HG02938 (cell line): ENCODE data around the gene FUBP3.
"Not testable (repeated sequence)": the region's sequence is repeated elsewhere in the genome, so short reads cannot be mapped to it uniquely, and the experiment has no call there.

Experiments used
- ATAC-seq: cut with Tn5 transposase; IDR thresholded peaks from one replicate; pipeline ENCODE4 v1.9.1; 2021; ENCODE audit warnings: mild to moderate bottlenecking, moderate library complexity; ENCODE audit not compliant: unreplicated experiment

Gene FUBP3

DNA sequence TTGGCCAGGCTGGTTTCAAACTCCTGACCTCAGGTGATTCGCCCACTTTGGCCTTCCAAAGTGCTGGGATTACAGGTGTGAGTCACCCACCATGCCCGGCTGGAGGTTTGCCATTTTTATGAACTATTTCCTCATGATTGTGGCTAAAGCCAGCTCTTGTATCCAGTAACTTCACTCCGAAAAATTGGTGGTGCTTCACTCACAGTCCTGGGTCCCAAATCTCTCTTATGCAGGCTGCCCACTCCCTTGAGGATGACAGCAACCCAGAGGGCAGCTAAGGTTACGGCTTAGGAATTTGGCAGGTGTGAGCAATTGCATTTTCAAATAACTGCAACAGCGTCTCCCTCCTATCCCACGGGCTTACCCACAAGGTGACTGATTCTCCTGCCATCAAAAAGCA lies 23.4 kb upstream of the FUBP3 start:
- no peak for ATAC-seq

DNA sequence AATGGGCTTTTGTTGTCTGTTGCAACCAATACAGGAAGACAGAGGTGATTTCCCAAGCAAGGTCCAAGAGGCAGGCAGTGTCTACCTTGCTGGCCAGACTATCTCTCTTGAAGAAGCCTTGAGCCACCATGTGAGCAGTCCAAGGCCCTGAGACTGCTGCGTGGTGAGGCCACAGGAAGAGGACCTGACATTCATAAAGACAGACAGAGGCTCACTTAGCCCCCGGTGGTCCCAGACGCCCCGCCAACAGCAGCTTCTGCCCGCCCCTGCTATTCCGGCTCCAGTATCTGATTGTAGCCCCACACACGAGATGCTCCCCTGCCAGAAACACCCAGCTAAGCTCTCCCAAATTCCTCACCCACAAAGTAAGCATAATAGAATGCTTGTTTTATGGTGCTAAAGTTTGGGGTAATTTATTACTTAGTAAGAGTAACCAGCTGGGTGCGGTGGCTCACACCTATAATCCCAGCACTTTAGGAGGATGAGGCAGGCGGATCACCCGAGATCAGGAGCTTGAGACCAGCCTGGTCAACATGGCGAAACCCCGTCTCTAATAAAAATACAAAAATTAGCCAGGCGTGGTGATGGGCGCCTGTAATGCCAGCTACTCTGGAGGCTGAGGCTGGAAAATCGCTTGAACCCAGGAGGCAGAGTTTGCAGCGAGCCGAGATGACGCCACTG lies 22.8 kb upstream of the FUBP3 start:
- no peak for ATAC-seq

DNA sequence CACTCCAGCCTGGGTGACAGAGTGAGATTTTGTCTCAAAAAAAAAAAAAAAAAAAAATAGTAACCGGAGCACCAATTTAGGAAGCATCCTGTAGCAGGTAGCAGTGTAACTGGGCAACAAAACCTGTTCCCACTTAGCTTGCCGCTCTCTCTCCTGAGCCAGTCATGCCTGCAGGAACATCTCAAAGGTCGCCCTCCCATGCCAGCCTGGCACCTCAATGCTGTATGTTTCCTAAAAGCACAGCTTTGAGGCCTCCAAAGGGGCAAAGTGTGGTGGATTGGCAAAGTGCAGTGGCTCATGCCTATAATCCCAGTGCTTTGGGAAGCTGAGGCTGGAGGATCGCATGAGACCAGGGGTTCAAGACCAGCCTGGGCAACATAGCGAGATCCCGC lies 22.3 kb upstream of the FUBP3 start:
- ATAC-seq: no peak

DNA sequence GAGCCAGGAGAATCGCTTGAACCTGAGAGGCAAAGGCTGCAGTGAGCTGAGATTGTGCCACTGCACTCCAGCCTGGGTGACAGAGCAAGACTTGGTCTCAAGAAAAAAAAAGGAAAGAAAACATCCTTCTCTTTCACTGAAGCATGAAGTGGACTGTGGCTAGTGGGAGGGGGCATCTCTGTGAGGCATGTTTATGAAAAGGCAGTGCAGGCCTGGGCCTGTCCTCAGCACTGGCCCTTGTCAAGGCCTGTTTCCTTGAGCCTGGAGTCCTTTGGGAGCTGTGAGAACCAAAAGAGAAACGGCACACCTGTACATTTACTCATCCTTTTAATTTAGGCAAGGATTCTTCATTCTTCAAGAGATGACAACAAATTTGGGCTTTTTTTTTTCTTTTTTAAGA lies 18.3 kb upstream of the FUBP3 start:
- no peak for ATAC-seq

DNA sequence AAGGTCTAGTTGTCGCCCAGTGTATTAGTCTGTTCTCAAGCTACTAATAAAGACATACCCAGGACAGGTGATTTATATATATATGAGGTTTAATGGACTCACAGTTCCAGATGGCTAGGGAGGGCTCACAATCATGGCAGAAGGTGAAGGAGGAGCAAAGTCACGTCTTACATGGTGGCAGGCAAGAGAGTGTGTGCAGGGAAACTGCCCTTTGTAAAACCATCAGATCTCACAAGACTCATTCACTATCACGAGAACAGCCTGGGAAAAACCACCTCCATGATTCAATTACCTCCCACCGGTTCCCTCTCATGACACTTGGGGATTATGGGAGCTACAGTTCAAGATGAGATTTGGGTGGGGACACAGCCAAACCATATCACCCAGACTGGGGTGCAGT lies 16.9 kb upstream of the FUBP3 start:
- not testable (repeated sequence) for ATAC-seq

DNA sequence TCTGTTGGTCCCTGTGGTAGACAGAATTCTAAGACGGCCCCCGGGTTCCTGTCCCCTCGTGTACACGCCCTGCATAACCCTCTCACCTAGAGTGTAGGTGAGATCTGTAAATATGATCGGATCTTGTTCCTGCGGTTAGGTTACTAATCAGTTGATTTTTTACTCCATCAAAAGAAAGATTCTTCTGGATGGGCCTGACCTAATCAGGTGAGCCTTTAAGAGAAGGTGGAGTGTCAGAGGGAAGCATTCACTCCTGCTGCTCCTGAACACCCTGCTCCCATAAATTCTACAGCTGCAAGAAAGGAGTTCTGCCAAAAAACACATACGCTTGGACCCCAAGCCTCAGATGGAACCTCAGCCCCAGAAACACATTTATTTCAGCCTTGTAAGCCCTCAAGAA lies 15.6 kb upstream of the FUBP3 start:
- ATAC-seq: no peak

DNA sequence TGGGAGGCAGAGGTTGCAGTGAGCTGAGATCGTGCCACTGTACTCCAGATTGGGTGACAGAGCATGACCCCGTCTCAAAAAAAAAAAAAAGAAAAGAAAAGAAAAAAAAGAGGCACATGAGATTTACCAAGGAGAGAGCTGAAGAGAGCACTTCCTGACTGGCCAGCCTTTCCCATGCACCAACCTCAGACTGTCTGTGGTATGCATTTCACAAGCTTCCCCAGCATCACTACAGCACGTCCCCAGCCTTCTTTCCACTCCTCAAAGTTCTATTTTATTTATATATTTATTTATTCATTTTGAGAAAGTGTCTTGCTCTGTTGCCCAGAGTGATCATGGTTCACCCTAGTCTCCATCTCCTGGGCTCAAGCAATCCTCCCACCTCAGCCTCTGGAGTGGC lies 13.6 kb upstream of the FUBP3 start:
- ATAC-seq: no peak

DNA sequence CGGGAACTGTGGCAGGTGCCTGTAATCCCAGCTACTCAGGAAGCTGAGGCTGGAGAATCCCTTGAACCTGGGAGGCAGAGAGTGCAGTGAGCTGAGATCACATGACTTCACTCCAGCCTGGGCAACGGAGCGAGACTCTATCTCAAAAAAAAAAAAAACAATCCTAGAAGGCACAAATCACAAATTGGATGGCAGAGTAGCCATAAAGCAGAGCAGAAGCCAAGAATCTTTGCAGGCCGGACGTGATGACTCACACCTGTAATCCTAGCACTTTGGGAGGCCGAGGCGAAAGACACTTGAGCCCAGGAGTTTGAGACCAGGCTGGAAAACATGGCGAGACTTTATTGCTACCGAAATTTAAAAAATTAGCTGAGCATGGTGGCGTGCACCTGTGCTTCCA lies 9.2 kb upstream of the FUBP3 start:
- ATAC-seq: no peak

DNA sequence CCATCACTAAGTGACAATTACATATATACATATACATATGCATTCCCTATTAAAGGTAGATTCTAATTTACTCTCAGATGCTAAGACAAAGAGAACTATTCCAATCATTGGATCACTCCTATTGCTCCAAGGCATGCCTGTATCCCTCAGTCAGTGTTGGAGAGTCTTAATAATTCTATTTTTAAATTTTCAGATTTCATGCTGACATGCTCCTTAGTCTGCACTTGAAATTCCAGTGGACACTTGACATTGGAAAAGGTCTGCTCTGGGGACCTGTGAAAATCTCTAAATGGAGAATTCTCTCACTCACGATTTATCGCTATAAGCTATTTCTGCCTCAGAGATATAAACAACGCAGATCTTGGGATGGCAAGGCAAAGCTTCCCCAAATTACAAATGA lies 3.9 kb upstream of the FUBP3 start:
- ATAC-seq: no peak

DNA sequence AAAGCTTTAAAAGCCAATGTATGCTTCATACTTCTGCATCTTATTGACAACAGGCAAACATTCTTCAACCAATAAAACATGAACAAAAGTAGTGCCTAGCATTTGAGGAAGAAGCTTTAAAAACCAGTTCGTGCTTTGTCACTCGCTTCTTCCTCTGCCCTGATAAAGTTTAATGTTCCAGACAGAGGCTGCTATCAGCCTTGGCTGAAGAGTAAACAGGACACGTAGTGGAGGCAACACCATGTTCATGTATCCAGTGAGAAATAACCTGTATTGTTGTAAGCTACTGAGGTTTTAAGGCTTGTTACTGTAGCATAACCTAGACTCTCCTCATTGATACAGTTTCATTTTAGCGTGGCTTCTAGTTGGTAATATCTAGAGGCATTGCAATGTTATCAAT lies 3.2 kb upstream of the FUBP3 start:
- ATAC-seq: no peak

DNA sequence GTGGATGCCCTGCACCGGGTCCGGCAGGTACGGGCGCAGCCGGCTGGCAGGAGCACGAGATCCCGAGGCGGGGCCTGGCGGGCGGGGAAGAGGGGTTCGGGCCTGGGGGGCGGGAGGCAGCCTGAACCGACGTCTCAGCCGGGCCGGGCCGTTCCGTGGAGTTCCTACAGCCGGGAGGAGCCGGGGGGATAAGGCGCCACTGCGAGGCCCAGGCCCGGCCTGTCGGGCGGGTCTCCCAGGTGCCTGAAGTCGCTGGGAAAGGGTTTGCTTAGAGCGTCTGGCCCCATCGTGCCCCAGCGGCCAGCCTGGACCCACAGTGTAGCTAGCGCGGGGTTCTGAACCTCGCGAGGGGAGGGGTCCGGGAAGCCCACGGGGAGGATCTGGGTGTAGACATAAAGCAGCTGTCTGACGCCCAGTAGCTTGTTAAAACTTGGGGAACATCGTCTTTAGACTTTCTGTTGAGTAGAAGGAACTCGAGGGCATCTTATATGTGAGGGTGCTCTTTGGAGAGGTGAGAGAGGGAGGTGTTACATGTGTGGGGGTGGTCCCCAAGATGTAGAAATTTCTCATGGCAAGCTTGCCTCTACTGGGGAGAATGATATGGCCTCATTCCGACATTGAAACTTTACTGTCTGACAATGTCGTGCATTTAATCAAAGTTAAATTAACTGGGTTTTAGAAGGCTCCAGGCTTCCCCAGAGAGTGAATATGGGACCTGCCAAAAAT lies 524 bp downstream of the FUBP3 start:
- peak; percentile 24 for ATAC-seq

DNA sequence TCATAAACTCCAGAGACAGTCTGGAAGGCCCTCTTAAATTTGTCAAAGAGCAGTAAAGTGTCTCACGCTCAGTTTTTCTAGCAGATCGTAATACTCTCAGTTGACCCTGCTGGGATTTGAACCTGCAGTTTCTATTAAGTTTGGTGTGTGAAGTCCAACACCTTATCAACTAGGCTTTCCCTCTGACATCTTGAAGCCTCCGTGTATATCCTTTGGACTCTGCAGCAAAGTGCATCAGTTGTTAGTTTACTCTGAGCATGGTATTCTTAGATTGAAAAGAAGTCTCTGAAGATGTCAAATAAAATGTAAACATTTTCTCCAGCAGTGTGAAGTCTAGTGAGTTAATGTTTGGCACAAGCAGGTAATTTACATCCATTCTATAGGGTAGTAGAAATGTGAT lies 2.4 kb downstream of the FUBP3 start:
- ATAC-seq: no peak

DNA sequence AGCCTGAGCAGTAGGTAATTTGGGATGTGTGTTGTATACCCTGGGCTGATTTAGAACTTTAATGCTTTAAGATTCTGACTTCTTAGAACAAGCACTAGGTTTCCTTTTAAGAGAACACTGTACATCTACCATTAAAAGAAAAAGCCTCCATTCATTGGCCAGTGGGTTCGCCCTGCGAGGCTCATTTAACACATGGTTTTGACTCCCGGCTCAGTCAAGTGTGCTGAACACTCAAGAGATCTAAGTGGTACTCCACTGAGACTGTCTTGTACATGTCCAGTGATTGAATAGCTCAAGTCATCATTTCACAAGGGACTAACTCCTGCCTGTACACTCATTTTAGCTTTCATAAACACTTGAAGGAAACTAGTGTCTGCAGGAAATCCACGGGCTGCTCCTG lies 3.9 kb downstream of the FUBP3 start:
- ATAC-seq: no peak

DNA sequence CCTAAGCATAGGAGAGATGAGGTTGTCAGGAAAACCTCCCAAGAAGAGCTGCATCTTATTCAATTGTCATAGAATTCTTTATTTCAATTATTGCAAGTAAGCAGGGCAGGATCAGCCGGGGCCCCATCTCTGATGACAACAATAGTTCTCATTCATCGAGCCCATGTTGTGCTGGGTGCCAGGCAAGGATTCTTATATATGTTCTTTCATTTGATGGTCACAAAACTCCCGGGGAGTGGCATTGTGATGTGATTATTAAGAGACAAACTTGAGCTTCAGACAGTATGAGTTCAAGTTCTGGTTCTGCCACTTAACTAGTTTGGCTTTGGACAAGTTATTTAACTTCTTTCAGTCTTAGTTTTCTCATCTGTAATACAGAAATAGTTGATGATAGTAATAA lies 8.5 kb downstream of the FUBP3 start:
- no peak for ATAC-seq

DNA sequence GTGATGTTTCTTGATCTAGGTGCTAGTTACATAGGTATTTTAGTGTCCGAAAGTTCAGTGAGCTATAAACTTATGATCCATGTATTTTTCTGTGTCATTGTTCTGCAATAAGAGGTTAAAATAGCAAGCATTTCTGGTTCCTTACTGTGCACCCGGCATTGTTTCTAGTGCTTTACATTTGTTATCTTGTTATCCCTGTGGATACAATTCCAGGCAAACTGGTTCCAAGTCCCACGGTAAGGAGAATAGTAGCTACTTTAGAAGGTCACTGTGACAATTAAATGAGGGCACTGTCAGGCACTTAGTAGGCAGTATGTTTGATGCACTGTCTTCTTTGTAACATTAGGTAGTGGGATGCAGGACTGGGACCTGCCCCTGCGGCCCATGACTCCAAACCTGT lies 9.0 kb downstream of the FUBP3 start:
- no peak for ATAC-seq

DNA sequence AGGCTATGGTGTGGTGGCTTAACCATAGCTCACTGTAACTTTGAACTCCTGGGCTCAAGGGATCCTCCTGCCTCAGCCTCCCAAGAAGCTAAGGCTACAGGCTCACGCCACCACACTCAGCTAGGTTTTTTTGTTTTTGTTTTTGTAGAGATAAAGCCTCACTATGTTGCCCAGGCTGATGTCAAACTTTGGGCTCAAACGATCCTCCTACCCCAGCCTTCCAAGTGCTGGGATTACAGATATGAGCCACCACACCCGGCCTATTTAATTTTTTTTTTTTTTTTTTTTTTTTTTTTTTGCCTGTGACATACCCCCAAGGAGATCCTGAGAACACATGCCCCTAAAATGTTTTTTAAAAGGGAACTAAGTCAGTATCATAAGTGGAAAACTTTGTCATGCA lies 10.4 kb downstream of the FUBP3 start:
- ATAC-seq: no peak

DNA sequence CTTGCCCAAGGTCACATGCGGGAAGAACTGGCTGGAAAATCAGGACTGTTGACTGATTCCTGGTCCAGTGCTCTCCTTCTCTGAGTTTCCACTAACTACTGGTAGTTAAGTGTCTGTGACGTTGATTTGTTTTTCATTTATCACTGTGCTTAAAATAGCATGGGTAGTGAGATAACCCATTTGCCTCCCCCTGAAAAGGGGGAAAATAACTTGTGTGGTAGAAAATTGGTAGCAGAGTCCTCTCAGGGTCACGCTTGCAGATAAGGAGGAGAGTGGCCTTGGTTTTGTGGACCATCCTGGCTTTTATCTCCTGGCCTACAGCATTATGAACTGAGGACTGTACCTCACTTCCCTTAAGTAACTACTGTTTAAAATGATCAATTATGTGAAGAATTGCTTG lies 10.9 kb downstream of the FUBP3 start:
- ATAC-seq: no peak

DNA sequence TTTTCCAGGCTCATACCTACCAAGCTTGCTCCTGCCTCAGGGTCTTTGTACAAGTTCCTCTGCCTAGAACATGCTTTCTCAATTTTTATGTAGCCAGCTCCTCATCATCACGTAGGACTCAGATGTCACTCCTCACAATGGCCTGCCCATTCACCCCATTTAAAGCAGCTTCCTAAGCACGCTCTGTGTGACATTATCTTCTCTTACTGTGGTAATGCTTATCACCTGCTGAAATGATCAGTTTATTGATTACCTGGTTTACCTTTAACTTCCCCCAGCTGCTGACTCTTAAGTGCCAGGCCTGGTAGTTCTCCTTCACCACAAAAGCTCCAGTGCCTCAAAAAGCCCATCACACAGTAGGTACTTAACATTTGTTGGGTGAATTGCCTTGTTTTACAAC lies 13.6 kb downstream of the FUBP3 start:
- no peak for ATAC-seq

DNA sequence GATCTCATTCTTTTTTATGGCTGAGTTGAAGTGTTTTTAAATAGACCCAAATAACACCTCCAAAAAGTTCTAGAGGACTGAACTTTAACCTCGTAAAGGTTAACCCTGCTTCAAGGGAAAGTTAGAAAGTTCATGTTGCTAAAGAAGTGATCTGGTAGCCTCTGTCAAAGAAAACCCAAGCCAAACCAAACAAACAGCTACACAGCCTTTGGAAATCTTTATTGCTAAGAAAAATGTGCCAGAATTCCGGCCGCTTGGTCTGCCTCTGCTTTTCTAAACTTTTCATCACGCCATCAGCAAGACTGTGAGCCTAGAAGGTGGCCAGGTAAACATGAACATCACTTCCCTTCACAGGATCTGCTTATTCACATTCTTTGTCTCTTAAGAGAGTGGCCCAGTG lies 17.9 kb downstream of the FUBP3 start:
- ATAC-seq: no peak

DNA sequence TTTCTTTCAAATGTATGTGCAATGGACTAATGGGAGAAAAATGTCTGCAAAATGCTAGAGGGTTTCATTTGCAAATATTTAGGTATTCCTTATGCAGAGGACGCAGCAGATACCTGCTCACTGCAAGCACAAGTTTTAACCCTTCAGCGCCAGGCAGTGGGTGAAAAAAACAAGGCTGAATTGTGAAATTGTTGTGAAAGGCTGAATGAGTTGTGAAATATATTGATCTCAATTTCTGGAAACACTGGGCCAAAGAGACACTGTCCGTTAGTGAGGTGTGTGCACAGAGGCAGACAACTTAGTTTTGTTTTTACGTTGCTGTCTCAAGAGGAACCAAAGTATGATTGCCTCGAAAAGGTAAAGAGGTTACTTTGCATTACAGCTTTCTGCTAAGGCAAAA lies 18.8 kb downstream of the FUBP3 start:
- ATAC-seq: no peak

DNA sequence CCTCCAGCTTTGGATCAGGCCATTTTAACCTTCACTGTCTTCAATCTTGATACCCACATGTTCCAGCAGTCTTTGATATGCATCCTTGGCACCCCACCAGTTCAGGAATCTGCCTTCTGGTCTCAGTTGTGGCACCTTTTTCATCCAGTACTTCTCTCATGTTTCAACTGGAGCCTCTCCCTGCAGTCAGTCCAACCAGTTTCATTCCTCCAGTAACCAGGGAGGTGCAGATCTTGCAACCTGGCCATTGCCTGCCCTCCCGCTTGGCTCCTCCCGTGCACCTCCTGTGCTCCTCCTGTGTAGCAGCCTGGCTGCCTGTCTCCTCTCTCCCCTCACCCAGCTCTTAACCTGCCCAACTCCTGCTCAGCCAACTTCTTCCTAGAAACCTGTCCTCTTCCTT lies 20.2 kb downstream of the FUBP3 start:
- ATAC-seq: no peak

DNA sequence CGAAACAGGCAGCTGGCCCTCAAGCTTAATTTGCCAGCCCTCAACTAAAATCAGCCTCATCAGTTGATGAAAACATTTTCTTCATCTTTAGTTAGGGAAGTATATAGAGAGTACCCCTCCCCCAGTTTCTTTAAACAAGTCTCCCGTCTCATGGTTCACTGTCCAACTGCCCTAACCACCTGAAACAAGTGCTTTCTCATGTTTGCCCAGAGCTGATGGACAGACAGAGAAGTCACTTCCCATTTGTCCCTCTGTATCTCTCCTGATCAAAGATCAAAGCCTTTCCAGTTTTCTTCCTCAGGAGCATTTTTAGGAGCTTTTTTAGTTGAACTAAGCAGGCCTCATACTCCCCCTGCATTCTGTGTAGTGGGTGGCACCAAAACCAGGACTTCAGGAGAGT lies 21.7 kb downstream of the FUBP3 start:
- no peak for ATAC-seq

DNA sequence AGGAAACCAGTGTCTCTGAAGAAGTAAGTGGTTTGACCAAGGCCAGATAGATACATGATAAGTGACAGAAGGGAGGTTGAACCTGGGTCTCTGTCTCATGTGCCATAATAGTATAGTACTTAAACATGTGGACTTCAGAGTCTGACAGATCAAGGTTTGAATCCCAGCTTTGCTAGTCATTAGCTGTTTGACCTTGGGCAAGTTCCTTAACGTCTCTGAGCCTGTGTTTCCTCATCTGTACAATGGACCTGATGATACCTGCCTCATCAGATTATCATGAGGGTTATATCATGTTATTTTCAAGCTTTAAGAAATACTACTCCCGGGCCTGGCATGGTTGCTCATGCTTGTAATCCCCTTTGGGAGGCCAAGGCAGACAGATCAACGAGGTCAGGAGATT lies 24.9 kb downstream of the FUBP3 start:
- ATAC-seq: no peak
